Measurements from ENCODE around the gene SMARCA2. TPM values are rescaled to one million over a fixed set of nuclear protein-coding genes. Genes with fewer than 3 reads are reported as not detected.

Gene SMARCA2
- total and polyA plus RNA-seq, 2 donors (not counting 1 experiment from before 2014, with no cell fraction given) = 75.3 to 250 TPM

DNA sequence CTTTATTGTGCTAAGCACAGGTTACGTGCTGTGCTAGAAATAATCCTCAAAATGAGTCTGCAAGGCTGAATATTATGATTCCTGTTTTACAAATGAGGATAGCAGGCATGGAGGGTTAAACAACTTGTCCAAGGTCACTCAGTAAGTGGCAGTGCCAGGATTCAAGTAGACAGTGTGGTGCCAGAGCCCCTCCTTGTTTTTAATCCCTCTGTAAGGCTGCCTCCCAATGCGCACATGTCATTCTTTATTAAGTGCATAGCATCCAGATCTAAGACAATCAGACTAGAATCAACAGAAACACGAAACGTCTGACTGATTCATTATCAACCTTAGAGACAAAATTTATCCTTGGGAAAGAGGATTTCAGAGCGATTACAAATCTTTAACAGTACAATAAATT lies 199.6 kb downstream of the SMARCA2 start:
- Histone ChIP-seq H3K27me3 (replicated peaks in 1 of 4; ENCODE audit: control extremely low read depth in 1 of 4, control insufficient read depth in 3 of 4, insufficient read depth in 4 of 4, low read length in 3 of 4) (no peaks in the 10 kb centered on the region), H2AFZ (ENCODE audit: insufficient read depth, low read depth, low read length, poor library complexity, severe bottlenecking) (no peak overlapping the region), H3K4me3 (ENCODE audit: control extremely low read depth in 1 of 5, extremely low read depth in 1 of 5, insufficient read depth in 1 of 5, low read depth in 2 of 5, low read length in 4 of 5) (no peak overlapping the region), H3K9ac (ENCODE audit: low read length) (no peak overlapping the region), H3K27ac (ENCODE audit: low read length in 2 of 2) (no peak overlapping the region), H3K4me2 (replicated peaks; ENCODE audit: low read depth, low read length, poor library complexity, severe bottlenecking) (no peak overlapping the region), H3K36me3 (replicated peaks in 1 of 2; ENCODE audit: control extremely low read depth in 1 of 2, control insufficient read depth in 1 of 2, extremely low read depth in 1 of 2, insufficient read depth in 2 of 2, low read length in 1 of 2) (no peaks in the 10 kb centered on the region), H4K20me1 (ENCODE audit: control insufficient read depth, insufficient read depth, low read length, poor library complexity, severe bottlenecking) (no peaks in the 10 kb centered on the region), H3K9me3 (ENCODE audit: control extremely low read depth in 1 of 3, control insufficient read depth in 2 of 3, insufficient read depth in 1 of 3, low read length in 2 of 3) (no peaks in the 10 kb centered on the region), H3K79me2 (ENCODE audit: control insufficient read depth, insufficient read depth, low read length) (no peaks in the 10 kb centered on the region), H3K4me1 (ENCODE audit: control insufficient read depth in 2 of 2, insufficient read depth in 2 of 2, low read length in 2 of 2) (no peaks in the 10 kb centered on the region)
- Mint-ChIP-seq H3K27me3 (no peaks in the 10 kb centered on the region), H3K4me1 (no peaks in the 10 kb centered on the region), H3K4me3 (no peak overlapping the region), H3K9me3 (ENCODE audit: insufficient read depth) (no peaks in the 10 kb centered on the region), H3K27ac (no peak overlapping the region)
- intact Hi-C loops (cut with micrococcal nuclease) = no loop called here
- CTCF ChIA-PET = no interaction called here
- POLR2A ChIA-PET = no interaction called here
- no peak for DNase-seq
- ATAC-seq (ENCODE audit: low read depth) = no peak
- 93% methylated on average over 5 of the region's 5 CpGs for WGBS (ENCODE audit: insufficient coverage)
- TF ChIP-seq CTCF (IDR thresholded peaks at IDR 0.05) (no peak), EZH2 (IDR thresholded peaks at IDR 0.05; ENCODE audit: borderline replicate concordance, insufficient read depth, low read depth, low read length, poor library complexity, severe bottlenecking) (no peak)

DNA sequence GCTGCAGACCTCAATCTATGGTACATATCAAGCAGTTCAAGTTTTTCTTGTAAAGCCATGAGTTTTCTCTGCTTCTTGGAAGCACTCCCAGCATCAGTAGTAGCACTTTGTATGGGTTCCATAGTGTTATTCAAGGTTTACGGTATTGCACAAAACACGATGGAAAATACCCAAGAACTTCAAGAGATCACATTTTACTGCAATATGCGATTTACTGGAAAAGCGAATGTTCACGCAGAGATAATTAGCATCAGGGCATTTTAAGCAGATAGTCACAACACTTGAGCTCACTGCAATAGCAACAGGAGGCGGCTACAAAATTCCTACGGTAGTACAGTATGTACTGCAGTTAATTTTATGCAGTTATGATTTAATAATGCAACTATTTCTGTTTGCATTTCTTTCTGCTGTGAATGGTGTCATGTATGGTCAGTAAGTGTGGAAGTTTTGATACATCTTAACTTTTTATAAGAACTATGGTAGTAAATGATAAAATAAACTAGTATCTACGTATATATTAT lies 200.8 kb downstream of the SMARCA2 start:
- Histone ChIP-seq H3K36me3 (replicated peaks in 1 of 2; ENCODE audit: control extremely low read depth in 1 of 2, control insufficient read depth in 1 of 2, extremely low read depth in 1 of 2, insufficient read depth in 2 of 2, low read length in 1 of 2) (no peaks in the 10 kb centered on the region), H3K27ac (ENCODE audit: low read length in 2 of 2) (no peak overlapping the region), H3K4me1 (ENCODE audit: control insufficient read depth in 2 of 2, insufficient read depth in 2 of 2, low read length in 2 of 2) (no peaks in the 10 kb centered on the region), H3K4me2 (replicated peaks; ENCODE audit: low read depth, low read length, poor library complexity, severe bottlenecking) (no peak overlapping the region), H3K27me3 (replicated peaks in 1 of 4; ENCODE audit: control extremely low read depth in 1 of 4, control insufficient read depth in 3 of 4, insufficient read depth in 4 of 4, low read length in 3 of 4) (no peaks in the 10 kb centered on the region), H2AFZ (ENCODE audit: insufficient read depth, low read depth, low read length, poor library complexity, severe bottlenecking) (no peak overlapping the region), H3K79me2 (ENCODE audit: control insufficient read depth, insufficient read depth, low read length) (no peaks in the 10 kb centered on the region), H3K9me3 (ENCODE audit: control extremely low read depth in 1 of 3, control insufficient read depth in 2 of 3, insufficient read depth in 1 of 3, low read length in 2 of 3) (no peaks in the 10 kb centered on the region), H3K4me3 (ENCODE audit: control extremely low read depth in 1 of 5, extremely low read depth in 1 of 5, insufficient read depth in 1 of 5, low read depth in 2 of 5, low read length in 4 of 5) (no peak overlapping the region), H4K20me1 (ENCODE audit: control insufficient read depth, insufficient read depth, low read length, poor library complexity, severe bottlenecking) (no peaks in the 10 kb centered on the region), H3K9ac (ENCODE audit: low read length) (no peak overlapping the region)
- no peak overlapping the region for H3K27ac Mint-ChIP-seq
- ChIA-PET CTCF (no interaction called here), POLR2A (no interaction called here)
- intact Hi-C loops (cut with micrococcal nuclease) = no loop called here
- H3K9me3 Mint-ChIP-seq (ENCODE audit: insufficient read depth) = no peaks in the 10 kb centered on the region
- no peak overlapping the region for H3K4me3 Mint-ChIP-seq
- ATAC-seq (ENCODE audit: low read depth) (no peak), DNase-seq (no peak)
- H3K4me1 Mint-ChIP-seq = no peaks in the 10 kb centered on the region
- TF ChIP-seq CTCF (IDR thresholded peaks at IDR 0.05) = no peak
- TF ChIP-seq EZH2 (IDR thresholded peaks at IDR 0.05; ENCODE audit: borderline replicate concordance, insufficient read depth, low read depth, low read length, poor library complexity, severe bottlenecking) = no peak
- no peaks in the 10 kb centered on the region for H3K27me3 Mint-ChIP-seq
- WGBS (ENCODE audit: insufficient coverage) = 100% methylated on average over 3 of the region's 8 CpGs
